Prostate gland (tissue), 2 donors: ENCODE data around the gene KMT2A. TPM values are rescaled to one million over a fixed set of nuclear protein-coding genes. Genes with fewer than 3 reads are reported as not detected.
"Not testable (repeated sequence)": the region's sequence is repeated elsewhere in the genome, so short reads cannot be mapped to it uniquely, and the experiment has no call there.

Experiments used
- DNase-seq: peaks from one replicate; pipeline ENCODE4 v3.0.0-alpha.2; 2019; ENCODE audit warnings: low spot score
- H3K27ac ChIP-seq, 2 donors: fragments of 200-600 bp; sonication (generic); 2 replicates each; pipeline ENCODE4 v1.5.1; 2017 to 2019
- H3K27me3 ChIP-seq: fragments of 200-600 bp; sonication (generic); replicated peaks from 2 replicates; pipeline ENCODE4 v1.5.1; 2019; ENCODE audit not compliant: insufficient read depth
- H3K36me3 ChIP-seq, 2 donors: fragments of 200-600 bp; sonication (generic); 1 replicate in 1 of 2; 2 replicates in 1 of 2; pipeline versions ENCODE4 v1.5.1 to v1.8.1; 2017 to 2019
- H3K4me1 ChIP-seq: fragments of 200-600 bp; sonication (generic); replicated peaks from 2 replicates; pipeline ENCODE4 v1.5.1; 2019
- H3K4me3 ChIP-seq, 2 donors: fragments of 200-600 bp; sonication (generic); 2 replicates each; pipeline ENCODE4 v1.5.1; 2017 to 2019
- H3K9me3 ChIP-seq: fragments of 200-600 bp; sonication (generic); 2 replicates; pipeline ENCODE4 v1.5.1; 2017
- CTCF ChIP-seq, 4 experiments: fragments of 200-600 bp in 2 of 4; fragments of 450-650 bp in 2 of 4; sonication (generic) in 2 of 4; IDR thresholded peaks; 1 replicate in 3 of 4; 2 replicates in 1 of 4; pipeline ENCODE4 v1.5.1; 2016 to 2019; ENCODE audit warnings: antibody characterized with exemption in 4 of 4, mild to moderate bottlenecking in 2 of 4, moderate library complexity in 2 of 4
- POLR2A ChIP-seq: fragments of 450-650 bp; IDR thresholded peaks from one replicate; pipeline ENCODE4 v1.6.1; 2016; ENCODE audit warnings: antibody characterized with exemption, mild to moderate bottlenecking
- POLR2AphosphoS5 ChIP-seq: sonication (generic); formaldehyde crosslinking; IDR thresholded peaks from one replicate; pipeline ENCODE4 v1.6.1; 2017; ENCODE audit warnings: antibody characterized with exemption
- WGBS: methylation state at CpG from one replicate; pipeline ENCODE4 v1.1.5; 2018; 5-methylcytosine and 5-hydroxymethylcytosine counted together
- intact Hi-C: fragments of 100-400 bp; cut with DNase I; formaldehyde crosslinking; loops from one replicate; pipeline ENCODE4 v1.14.2; 2022
- total RNA-seq, 2 donors: library from RNA; depleted of rRNA; stranded (reverse); fragments of >200 nt; gene quantifications; one replicate each; pipeline ENCODE4 v1.1.0, GENCODE V29; 2016

KMT2A gene
- total RNA-seq, 2 donors from 2014 or later, result 82.6 to 89.0 TPM

- TF ChIP-seq POLR2AphosphoS5, result peak; percentile 84
- peak; percentile 5 for TF ChIP-seq POLR2A
- TF ChIP-seq CTCF (IDR thresholded peaks at IDR 0.05), result no peak
- intact Hi-C loops, result loop anchor here (5.0 kb wide), 1 partner anchor 36 kb away; the partner anchor contains the start of gene KMT2A
- peak; percentile 81 for DNase-seq
- Histone ChIP-seq H3K27ac (peak within 1 kb of the TSS; percentile 85 to 88), H3K4me3 (peak within 1 kb of the TSS; percentile 65 to 83), H3K9me3 (no peaks in the 10 kb centered on the region), H3K36me3 (no peaks in the 10 kb centered on the region), H3K4me1 (peaks cover 8% of the 10 kb centered on the region), H3K27me3 (no peaks in the 10 kb centered on the region)
- under 1% methylated on average over 50 of the region's 51 CpGs for WGBS
Measured at GRCh38 chr11:118401151-118401879, 35.0 kb upstream of the KMT2A start, which contains the start of gene ATP5MG. Gene ATP5MG, plus strand, starts transcription at chr11:118401606. Its CDS starts 60 bp downstream, at chr11:118401666.

GRCh38 chr11:118401880-118402590, 34.3 kb upstream of the KMT2A start:
- Histone ChIP-seq H3K27ac (peak overlapping the region; percentile 85 to 88), H3K27me3 (no peaks in the 10 kb centered on the region), H3K4me1 (peaks cover 8% of the 10 kb centered on the region), H3K9me3 (no peaks in the 10 kb centered on the region), H3K36me3 (no peaks in the 10 kb centered on the region), H3K4me3 (peak overlapping the region; percentile 65 to 83)
- TF ChIP-seq POLR2A, result no peak
- no peak for TF ChIP-seq CTCF (IDR thresholded peaks at IDR 0.05)
- no peak for TF ChIP-seq POLR2AphosphoS5
- intact Hi-C loops, result loop anchor here (2.0 to 5.0 kb wide), 2 partner anchors 35 to 85 kb away; partner anchors contain the start of gene KMT2A
- no peak for DNase-seq
- 2% methylated on average over 22 of the region's 22 CpGs for WGBS

GRCh38 chr11:118402594-118402993, 33.7 kb upstream of the KMT2A start:
- peak overlapping the region in 1 of 2 donors; percentile 88 for H3K27ac ChIP-seq
- not testable (repeated sequence) for H3K4me1 ChIP-seq, H3K27me3 ChIP-seq, DNase-seq, H3K36me3 ChIP-seq, H3K9me3 ChIP-seq
- H3K4me3 ChIP-seq, result peak overlapping the region; percentile 65 to 83
- intact Hi-C loops, result loop anchor here (2.0 to 5.0 kb wide), 2 partner anchors 35 to 84 kb away; partner anchors contain the start of gene KMT2A
- WGBS, result 75% methylated on average over 7 of the region's 7 CpGs

GRCh38 chr11:118406599-118407166, 29.6 kb upstream of the KMT2A start:
- no peaks in the 10 kb centered on the region for H3K36me3 ChIP-seq
- H3K27ac ChIP-seq, result no peak overlapping the region
- WGBS, result 63% methylated on average over 7 of the region's 7 CpGs
- H3K27me3 ChIP-seq, result no peaks in the 10 kb centered on the region
- H3K9me3 ChIP-seq, result no peaks in the 10 kb centered on the region
- TF ChIP-seq POLR2A (no peak), POLR2AphosphoS5 (no peak)
- H3K4me3 ChIP-seq, result no peak overlapping the region
- DNase-seq, result no peak
- H3K4me1 ChIP-seq, result peaks cover 8% of the 10 kb centered on the region
- intact Hi-C loops, result no loop called here

- Histone ChIP-seq H3K9me3 (no peaks in the 10 kb centered on the region), H3K4me3 (no peak overlapping the region), H3K27me3 (no peaks in the 10 kb centered on the region), H3K4me1 (no peaks in the 10 kb centered on the region), H3K36me3 (no peaks in the 10 kb centered on the region), H3K27ac (no peak overlapping the region)
- DNase-seq, result no peak
- no peak for TF ChIP-seq CTCF (IDR thresholded peaks at IDR 0.05)
- no peak for TF ChIP-seq POLR2A
- TF ChIP-seq POLR2AphosphoS5, result no peak
- WGBS, result 82% methylated on average over 7 of the region's 7 CpGs
- intact Hi-C loops, result no loop called here
Measured at GRCh38 chr11:118410055-118410745, 26.1 kb upstream of the KMT2A start.
